Neural progenitor cell (in vitro differentiated cells): Measurements from ENCODE around the gene C19orf38. TPM values are rescaled to one million over a fixed set of nuclear protein-coding genes. Genes with fewer than 3 reads are reported as not detected.

Source experiments
- DNase-seq: peaks from one replicate; pipeline ENCODE4 v3.0.0-alpha.2; 2016; ENCODE audit warnings: low spot score
- H2AFZ ChIP-seq: fragments of 200-600 bp; sonication (generic); replicated peaks from 2 replicates; pipeline ENCODE4 v1.6.1; 2016; ENCODE audit warnings: antibody characterized with exemption
- H3F3A ChIP-seq: fragments of 200-600 bp; sonication (generic); 2 replicates; pipeline ENCODE4 v1.6.1; 2016; ENCODE audit warnings: antibody characterized with exemption, low read depth
- H3K27ac ChIP-seq: fragments of 200-600 bp; sonication (generic); 2 replicates; pipeline ENCODE4 v1.5.1; 2016; ENCODE audit warnings: mild to moderate bottlenecking
- H3K27me3 ChIP-seq: fragments of 200-600 bp; sonication (generic); 2 replicates; pipeline ENCODE4 v1.6.1; 2016; ENCODE audit warnings: mild to moderate bottlenecking, moderate library complexity
- H3K36me3 ChIP-seq: fragments of 200-600 bp; sonication (generic); 2 replicates; pipeline ENCODE4 v1.5.1; 2016
- H3K4me1 ChIP-seq: fragments of 200-600 bp; sonication (generic); 2 replicates; pipeline ENCODE4 v1.6.1; 2016; ENCODE audit warnings: mixed run types
- H3K4me2 ChIP-seq: fragments of 200-600 bp; sonication (generic); 2 replicates; pipeline ENCODE4 v1.6.1; 2016
- H3K4me3 ChIP-seq: fragments of 200-600 bp; sonication (generic); 2 replicates; pipeline ENCODE4 v1.5.1; 2016
- H3K79me2 ChIP-seq: fragments of 200-600 bp; sonication (generic); 2 replicates; pipeline ENCODE4 v1.6.1; 2016; ENCODE audit warnings: low read depth
- H3K9ac ChIP-seq: fragments of 200-600 bp; sonication (generic); 2 replicates; pipeline ENCODE4 v1.6.1; 2016
- H3K9me3 ChIP-seq: fragments of 200-600 bp; sonication (generic); 2 replicates; pipeline ENCODE4 v1.5.1; 2016; ENCODE audit warnings: low read depth
- H4K20me1 ChIP-seq: fragments of 200-600 bp; sonication (generic); 2 replicates; pipeline ENCODE4 v1.6.1; 2016; ENCODE audit warnings: low read depth
- H3K27ac Mint-ChIP-seq: 3 replicates; pipeline ENCODE4 v1.8.0; 2021; ENCODE audit warnings: mixed read lengths
- H3K27me3 Mint-ChIP-seq: 2 replicates; pipeline ENCODE4 v1.8.0; 2022; ENCODE audit warnings: low read depth, mild to moderate bottlenecking, inconsistent platforms, moderate library complexity, mixed read lengths; ENCODE audit not compliant: insufficient read depth
- H3K36me3 Mint-ChIP-seq: 3 replicates; pipeline ENCODE4 v1.8.0; 2021; ENCODE audit warnings: mixed read lengths
- H3K4me1 Mint-ChIP-seq: 3 replicates; pipeline ENCODE4 v1.8.0; 2021; ENCODE audit warnings: mixed read lengths
- H3K4me3 Mint-ChIP-seq: 3 replicates; pipeline ENCODE4 v1.8.0; 2021; ENCODE audit warnings: mild to moderate bottlenecking, moderate library complexity, mixed read lengths
- H3K9me3 Mint-ChIP-seq: 3 replicates; pipeline ENCODE4 v1.8.0; 2020; ENCODE audit warnings: mixed read lengths
- EZH2 ChIP-seq: fragments of 200-600 bp; sonication (generic); IDR thresholded peaks from 2 replicates; pipeline ENCODE4 v1.6.1; 2017; ENCODE audit warnings: antibody characterized with exemption, mild to moderate bottlenecking, moderate library complexity
- EZH2phosphoT487 ChIP-seq: fragments of 200-600 bp; sonication (generic); IDR thresholded peaks from 2 replicates; pipeline ENCODE4 v1.6.1; 2017; ENCODE audit warnings: antibody characterized with exemption
- total RNA-seq: library from RNA; depleted of rRNA; stranded (reverse); fragments of >200 nt; gene quantifications from 2 replicates; pipeline ENCODE4 v1.2.3, GENCODE V29; 2015; ENCODE audit warnings: low replicate concordance
- TF ChIP-seq, protein P1 (sequence below): fragments of 200-600 bp; sonication (generic); IDR thresholded peaks from 2 replicates; pipeline ENCODE4 v1.5.1; 2017; ENCODE audit warnings: antibody characterized with exemption, mild to moderate bottlenecking

C19orf38 gene
- total RNA-seq, 1 donor from 2014 or later = not detected

DNA sequence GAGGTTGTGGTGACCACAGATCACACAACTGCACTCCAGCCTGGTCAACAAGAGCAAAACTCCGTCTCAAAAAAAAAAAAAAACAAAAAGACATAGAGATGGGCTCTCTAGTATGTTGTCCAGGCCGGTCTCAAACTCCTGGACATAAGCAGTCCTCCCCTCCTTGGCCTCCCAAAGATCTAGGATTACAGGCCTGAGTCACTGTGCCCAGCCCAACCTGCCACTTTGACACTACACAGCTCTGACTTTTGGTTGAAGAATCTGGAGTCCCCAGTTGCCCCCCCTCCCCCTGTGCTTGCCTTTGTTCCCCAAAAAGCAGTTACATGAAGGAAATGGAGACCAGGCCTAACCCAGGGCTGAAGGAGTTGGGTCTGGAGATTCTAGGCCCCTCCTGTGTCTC, 36.1 kb downstream of the C19orf38 start:
- no peaks in the 10 kb centered on the region for H3K27me3 ChIP-seq
- H3K79me2 ChIP-seq = peaks cover 100% of the 10 kb centered on the region
- peaks cover 100% of the 10 kb centered on the region for H4K20me1 ChIP-seq
- no peak overlapping the region for H2AFZ ChIP-seq
- H3K4me3 ChIP-seq = no peak overlapping the region
- Mint-ChIP-seq H3K4me3 (no peak overlapping the region), H3K9me3 (no peaks in the 10 kb centered on the region), H3K27ac (no peak overlapping the region), H3K4me1 (peaks cover 70% of the 10 kb centered on the region), H3K36me3 (no peaks in the 10 kb centered on the region), H3K27me3 (no peaks in the 10 kb centered on the region)
- H3K4me2 ChIP-seq = no peak overlapping the region
- H3K36me3 ChIP-seq = no peaks in the 10 kb centered on the region
- peaks cover 58% of the 10 kb centered on the region for H3K4me1 ChIP-seq
- H3K9ac ChIP-seq = no peak overlapping the region
- DNase-seq = no peak
- H3K9me3 ChIP-seq = no peaks in the 10 kb centered on the region
- TF ChIP-seq EZH2phosphoT487 (no peak), EZH2 (no peak)
- TF ChIP-seq, protein P1, sequence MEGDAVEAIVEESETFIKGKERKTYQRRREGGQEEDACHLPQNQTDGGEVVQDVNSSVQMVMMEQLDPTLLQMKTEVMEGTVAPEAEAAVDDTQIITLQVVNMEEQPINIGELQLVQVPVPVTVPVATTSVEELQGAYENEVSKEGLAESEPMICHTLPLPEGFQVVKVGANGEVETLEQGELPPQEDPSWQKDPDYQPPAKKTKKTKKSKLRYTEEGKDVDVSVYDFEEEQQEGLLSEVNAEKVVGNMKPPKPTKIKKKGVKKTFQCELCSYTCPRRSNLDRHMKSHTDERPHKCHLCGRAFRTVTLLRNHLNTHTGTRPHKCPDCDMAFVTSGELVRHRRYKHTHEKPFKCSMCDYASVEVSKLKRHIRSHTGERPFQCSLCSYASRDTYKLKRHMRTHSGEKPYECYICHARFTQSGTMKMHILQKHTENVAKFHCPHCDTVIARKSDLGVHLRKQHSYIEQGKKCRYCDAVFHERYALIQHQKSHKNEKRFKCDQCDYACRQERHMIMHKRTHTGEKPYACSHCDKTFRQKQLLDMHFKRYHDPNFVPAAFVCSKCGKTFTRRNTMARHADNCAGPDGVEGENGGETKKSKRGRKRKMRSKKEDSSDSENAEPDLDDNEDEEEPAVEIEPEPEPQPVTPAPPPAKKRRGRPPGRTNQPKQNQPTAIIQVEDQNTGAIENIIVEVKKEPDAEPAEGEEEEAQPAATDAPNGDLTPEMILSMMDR = no peak
- peaks cover 44% of the 10 kb centered on the region for H3F3A ChIP-seq
- no peak overlapping the region for H3K27ac ChIP-seq

DNA sequence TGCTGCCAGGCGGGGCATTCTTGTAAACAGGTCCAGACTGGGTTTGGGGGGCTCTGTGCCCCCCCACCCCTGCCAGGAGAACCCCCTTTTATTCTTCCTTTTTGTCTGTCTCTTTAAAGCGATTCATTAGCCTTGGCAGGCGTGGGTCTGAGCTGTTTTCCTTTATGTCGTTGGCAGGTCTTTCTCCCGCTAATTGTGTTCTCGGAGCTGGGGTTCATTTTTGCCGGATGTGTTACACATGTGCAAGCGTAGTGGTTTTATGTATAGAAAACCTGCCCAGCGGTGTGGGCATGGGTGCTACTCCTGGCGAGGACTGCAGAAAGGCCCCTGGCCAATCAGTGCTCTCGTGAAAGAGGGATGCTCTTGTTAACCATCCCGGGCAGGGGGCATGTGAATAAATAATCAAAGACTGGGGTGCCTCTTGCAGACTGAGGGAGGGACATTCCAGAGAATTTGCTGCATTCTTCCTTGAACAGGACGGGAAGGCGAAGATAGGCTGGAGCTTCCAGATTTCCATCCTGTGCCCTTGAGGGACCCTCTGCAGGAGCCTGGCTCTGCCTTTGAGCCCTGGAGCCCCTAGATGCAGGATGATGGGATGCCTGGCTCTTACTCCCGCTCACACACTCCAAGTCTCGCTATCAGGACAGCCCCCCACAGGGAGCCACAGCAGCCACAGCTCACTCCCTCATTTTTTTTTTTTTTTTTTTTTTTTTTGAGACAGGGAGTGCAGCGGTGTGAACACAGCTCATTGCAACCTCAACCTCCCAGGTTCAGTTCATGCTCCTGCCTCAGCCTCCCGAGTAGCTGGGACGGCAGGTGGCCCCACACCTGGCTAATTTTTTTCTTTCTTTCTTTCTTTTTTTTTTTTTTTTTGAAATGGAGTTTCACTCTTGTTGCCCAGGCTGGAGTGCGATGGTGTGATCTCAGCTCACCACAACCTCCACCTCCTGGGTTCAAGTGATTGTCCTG, 37.3 kb downstream of the C19orf38 start:
- peak; percentile 47 for DNase-seq
- H3K27ac ChIP-seq = peak overlapping the region; percentile 26
- no peak overlapping the region for H3K4me3 ChIP-seq
- peaks cover 96% of the 10 kb centered on the region for H3K79me2 ChIP-seq
- peaks cover 93% of the 10 kb centered on the region for H4K20me1 ChIP-seq
- H3K36me3 Mint-ChIP-seq = no peaks in the 10 kb centered on the region
- H3K9me3 Mint-ChIP-seq = no peaks in the 10 kb centered on the region
- no peaks in the 10 kb centered on the region for H3K36me3 ChIP-seq
- H3K4me1 ChIP-seq = peaks cover 52% of the 10 kb centered on the region
- H3K9me3 ChIP-seq = no peaks in the 10 kb centered on the region
- H3K27ac Mint-ChIP-seq = peak overlapping the region; percentile 97
- no peak for TF ChIP-seq EZH2
- peaks cover 60% of the 10 kb centered on the region for H3K4me1 Mint-ChIP-seq
- H3K27me3 ChIP-seq = no peaks in the 10 kb centered on the region
- no peak overlapping the region for H2AFZ ChIP-seq
- H3K4me2 ChIP-seq = peak overlapping the region; percentile 44
- peak overlapping the region; percentile 44 for H3K4me3 Mint-ChIP-seq
- no peak overlapping the region for H3K9ac ChIP-seq
- no peaks in the 10 kb centered on the region for H3K27me3 Mint-ChIP-seq
- H3F3A ChIP-seq = peaks cover 39% of the 10 kb centered on the region

DNA sequence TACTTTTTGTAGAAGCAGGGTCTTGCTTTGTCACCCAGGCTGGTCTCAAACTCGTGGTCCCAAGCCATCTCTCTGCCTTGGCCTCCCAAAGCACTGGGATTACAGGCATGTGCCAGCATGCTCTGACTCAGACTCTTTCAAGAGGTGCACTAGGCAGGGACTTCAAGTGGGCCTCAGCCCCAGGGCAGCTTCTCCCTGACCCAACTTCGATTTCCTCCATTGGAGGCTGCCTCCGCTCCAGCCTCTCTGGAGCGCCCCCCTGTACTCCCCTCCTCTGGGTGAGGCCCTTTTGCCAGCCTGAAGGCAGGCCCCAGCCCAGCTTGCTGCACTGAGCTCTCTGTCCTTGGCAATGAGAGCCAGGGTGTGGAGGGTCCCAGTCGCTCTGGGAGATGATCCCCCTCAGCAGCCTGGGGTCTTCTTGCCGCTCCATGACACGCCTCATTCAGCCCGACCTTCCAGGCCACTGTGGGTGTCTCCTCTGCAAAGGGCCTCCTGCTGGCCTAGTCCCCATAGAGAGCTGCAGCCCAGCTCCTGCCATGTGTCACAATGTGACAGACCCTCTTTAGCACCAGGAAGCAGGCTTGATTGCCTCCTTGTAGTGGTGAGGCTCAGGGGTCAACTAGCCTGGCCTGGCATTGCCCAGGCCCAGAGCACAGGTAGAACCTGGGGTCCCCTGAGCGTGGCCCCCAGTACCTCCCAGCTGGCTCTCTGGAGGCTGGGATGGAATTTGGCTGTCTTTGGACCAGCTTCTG, 39.6 kb downstream of the C19orf38 start:
- Histone ChIP-seq H3K4me3 (peak overlapping the region; percentile 1), H3K9me3 (no peaks in the 10 kb centered on the region), H2AFZ (no peak overlapping the region), H3K27me3 (no peaks in the 10 kb centered on the region), H3K4me2 (peak overlapping the region; percentile 60), H3F3A (peaks cover 24% of the 10 kb centered on the region), H3K36me3 (no peaks in the 10 kb centered on the region), H3K27ac (peak overlapping the region; percentile 61), H4K20me1 (peaks cover 92% of the 10 kb centered on the region), H3K4me1 (peaks cover 51% of the 10 kb centered on the region), H3K79me2 (peaks cover 93% of the 10 kb centered on the region), H3K9ac (no peak overlapping the region)
- DNase-seq = no peak
- Mint-ChIP-seq H3K36me3 (no peaks in the 10 kb centered on the region), H3K27me3 (no peaks in the 10 kb centered on the region), H3K4me3 (peak overlapping the region; percentile 73), H3K4me1 (peaks cover 58% of the 10 kb centered on the region), H3K27ac (peak overlapping the region; percentile 93), H3K9me3 (no peaks in the 10 kb centered on the region)
- TF ChIP-seq EZH2 (no peak), EZH2phosphoT487 (no peak)
- TF ChIP-seq, protein P1 = no peak
